ENCODE measurements around the gene CPLX3.

DNA sequence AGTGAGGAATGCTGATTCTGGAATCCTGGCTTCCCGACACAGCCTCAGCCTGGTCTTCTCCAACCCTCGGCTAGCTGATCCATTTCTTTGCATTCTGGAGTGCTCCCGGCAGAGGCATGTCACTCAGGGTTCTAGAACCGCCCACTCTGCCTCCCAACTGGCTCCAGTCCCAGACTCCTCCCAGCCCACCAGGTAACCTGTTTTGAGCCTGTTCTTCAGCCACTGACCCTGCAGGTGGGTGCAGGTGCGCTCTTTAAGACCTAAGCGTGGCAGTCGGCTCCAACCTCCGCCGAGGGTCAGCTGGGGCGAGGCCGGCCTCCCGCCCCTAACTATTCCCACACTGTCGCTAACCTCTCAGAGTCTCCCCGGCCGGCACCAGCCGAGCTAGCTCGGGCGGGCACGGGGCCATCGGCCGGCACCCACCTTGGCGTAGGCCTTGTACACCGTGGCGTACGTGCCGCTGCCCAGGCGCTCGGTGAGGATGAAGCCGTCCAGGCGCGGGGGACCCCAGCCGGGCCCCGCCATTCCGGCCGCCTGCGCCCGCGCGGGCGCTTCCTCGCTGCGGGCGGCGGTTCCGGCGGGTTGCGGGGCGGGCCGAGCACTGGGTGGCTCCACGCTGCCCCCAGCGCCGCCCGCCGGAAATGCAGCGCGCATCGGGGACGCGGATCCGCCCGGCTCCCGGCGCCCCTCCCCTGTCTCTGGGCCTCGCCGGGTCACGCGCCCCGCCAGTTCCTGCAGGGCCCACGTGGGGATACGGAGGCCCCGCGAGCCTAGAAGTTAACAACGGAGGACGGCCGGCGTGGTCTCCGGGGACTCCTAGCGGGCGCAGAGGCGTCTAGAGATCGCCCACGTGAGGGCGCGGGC is 16.4 kb downstream of the CPLX3 start, which contains the start of gene ULK3:
- TF ChIP-seq RNF2 (IDR thresholded peaks at IDR 0.05; ENCODE audit: borderline replicate concordance, low read depth, low read length, missing control alignments, poor library complexity, severe bottlenecking): no peak
- no peak for TF ChIP-seq JUND (IDR thresholded peaks at IDR 0.05; ENCODE audit: low read length)
- peak; percentile 60 to 68 (median 62) for TF ChIP-seq CTCF (IDR thresholded peaks at IDR 0.05; ENCODE audit: control extremely low read depth in 1 of 3, insufficient read depth in 1 of 3, low read depth in 1 of 3, low read length in 3 of 3)
- TF ChIP-seq SP2 (IDR thresholded peaks at IDR 0.05; ENCODE audit: low read length): no peak
- no peak for TF ChIP-seq EZH2 (IDR thresholded peaks at IDR 0.05; ENCODE audit: low read depth, low read length, severe bottlenecking)

All from H1 (cell line).